ENCODE data around the gene STARD3. TPM values are rescaled to one million over a fixed set of nuclear protein-coding genes. Genes with fewer than 3 reads are reported as not detected.

Gene STARD3
- polyA plus RNA-seq, 1 experiment = 43.3 TPM

DNA sequence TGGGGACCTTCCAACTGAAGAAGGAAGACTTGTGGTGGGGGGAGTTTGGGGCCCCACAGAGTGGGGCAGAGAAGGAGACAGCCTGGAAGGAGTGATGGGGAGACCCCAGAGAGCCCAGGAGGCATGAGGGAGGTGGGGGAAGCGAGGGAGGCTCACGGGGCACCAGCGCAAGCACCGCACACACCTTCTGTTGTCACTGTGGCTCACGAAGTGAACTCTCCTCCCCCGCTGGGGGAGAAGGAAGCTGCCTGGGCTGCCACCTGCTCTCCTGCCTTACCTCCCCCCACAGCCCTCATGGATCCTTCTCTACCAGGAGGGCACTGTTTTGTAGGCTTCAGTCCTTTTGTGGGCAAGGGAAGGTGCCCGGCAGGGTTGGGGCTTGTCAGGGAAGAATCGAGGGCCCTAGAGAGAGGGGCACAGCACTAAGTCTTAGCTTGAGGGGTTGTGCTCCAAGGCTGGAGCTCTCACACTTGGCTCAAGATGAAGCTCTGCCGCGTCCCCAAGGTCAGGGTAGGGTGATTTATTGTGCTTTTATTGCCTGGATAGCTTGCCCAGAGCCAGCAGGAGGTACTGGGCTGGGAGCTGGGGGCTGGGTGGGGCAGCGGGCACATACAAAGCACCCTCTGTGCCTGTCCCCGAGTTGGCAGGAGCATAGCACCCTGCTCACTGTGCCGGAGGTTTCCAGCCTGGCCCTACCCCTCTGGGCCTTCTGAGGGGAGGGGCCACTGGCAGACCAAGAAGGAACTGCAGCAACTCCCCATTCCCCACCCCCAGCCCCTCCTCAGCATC, 4.6 kb upstream of the STARD3 start:
- Histone ChIP-seq H3K4me3 (ENCODE audit: low read depth, low read length) (no peak overlapping the region), H3K27ac (ENCODE audit: low read depth, low read length) (no peak overlapping the region), H3K9me3 (ENCODE audit: control insufficient read depth, insufficient read depth, low read length) (no peaks in the 10 kb centered on the region), H3K27me3 (ENCODE audit: control insufficient read depth, insufficient read depth, low read length) (peaks cover 47% of the 10 kb centered on the region)
- ChIA-PET CTCF (interaction anchor here (0.7 to 5.4 kb wide), 4 partner anchors 9 to 84 kb away, joined by 3 to 114 read pairs (median 4); no protein-coding TSS in a partner anchor), POLR2A (no interaction called here)
- DNase-seq (ENCODE audit: low read depth, low spot score) = no peak
- TF ChIP-seq, protein P1, sequence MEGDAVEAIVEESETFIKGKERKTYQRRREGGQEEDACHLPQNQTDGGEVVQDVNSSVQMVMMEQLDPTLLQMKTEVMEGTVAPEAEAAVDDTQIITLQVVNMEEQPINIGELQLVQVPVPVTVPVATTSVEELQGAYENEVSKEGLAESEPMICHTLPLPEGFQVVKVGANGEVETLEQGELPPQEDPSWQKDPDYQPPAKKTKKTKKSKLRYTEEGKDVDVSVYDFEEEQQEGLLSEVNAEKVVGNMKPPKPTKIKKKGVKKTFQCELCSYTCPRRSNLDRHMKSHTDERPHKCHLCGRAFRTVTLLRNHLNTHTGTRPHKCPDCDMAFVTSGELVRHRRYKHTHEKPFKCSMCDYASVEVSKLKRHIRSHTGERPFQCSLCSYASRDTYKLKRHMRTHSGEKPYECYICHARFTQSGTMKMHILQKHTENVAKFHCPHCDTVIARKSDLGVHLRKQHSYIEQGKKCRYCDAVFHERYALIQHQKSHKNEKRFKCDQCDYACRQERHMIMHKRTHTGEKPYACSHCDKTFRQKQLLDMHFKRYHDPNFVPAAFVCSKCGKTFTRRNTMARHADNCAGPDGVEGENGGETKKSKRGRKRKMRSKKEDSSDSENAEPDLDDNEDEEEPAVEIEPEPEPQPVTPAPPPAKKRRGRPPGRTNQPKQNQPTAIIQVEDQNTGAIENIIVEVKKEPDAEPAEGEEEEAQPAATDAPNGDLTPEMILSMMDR (IDR thresholded peaks at IDR 0.05; ENCODE audit: low read depth, low read length) = no peak

DNA sequence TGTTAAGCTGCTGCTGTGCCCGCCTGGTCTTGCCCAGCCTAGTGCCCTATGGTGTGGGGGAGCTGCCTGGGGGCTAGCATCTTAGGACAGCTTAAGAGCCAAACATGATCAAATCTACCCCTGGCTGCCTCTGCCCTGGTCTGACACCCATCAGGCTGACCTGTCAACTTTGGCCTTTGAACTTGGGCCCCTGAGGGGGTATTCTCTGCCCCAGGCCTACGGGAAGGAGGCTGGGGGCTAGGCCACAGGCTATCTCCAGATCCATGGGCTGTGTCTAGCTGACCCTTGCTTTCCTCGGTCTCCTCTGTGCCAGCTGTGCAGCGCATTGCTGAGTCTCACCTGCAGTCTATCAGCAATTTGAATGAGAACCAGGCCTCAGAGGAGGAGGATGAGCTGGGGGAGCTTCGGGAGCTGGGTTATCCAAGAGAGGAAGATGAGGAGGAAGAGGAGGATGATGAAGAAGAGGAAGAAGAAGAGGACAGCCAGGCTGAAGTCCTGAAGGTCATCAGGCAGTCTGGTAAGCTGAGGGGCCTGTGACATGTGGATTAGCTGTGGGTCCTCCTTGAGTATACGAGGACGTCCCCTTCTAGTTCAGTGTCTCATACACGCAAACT, 3.3 kb upstream of the STARD3 start:
- no peaks in the 10 kb centered on the region for H3K9me3 ChIP-seq (ENCODE audit: control insufficient read depth, insufficient read depth, low read length)
- DNase-seq (ENCODE audit: low read depth, low spot score) = no peak
- H3K27me3 ChIP-seq (ENCODE audit: control insufficient read depth, insufficient read depth, low read length) = peaks cover 34% of the 10 kb centered on the region
- POLR2A ChIA-PET = interaction anchor here (0.6 kb wide), 1 partner anchor 96 kb away, joined by 5 read pairs; no protein-coding TSS in a partner anchor
- CTCF ChIA-PET = interaction anchor here (0.7 to 5.4 kb wide), 10 partner anchors 11 to 131 kb away, joined by 3 to 114 read pairs (median 3); partner anchors contain the start of gene TCAP
- H3K27ac ChIP-seq (ENCODE audit: low read depth, low read length) = no peak overlapping the region
- no peak overlapping the region for H3K4me3 ChIP-seq (ENCODE audit: low read depth, low read length)
- TF ChIP-seq, protein P1 (IDR thresholded peaks at IDR 0.05; ENCODE audit: low read depth, low read length) = no peak

DNA sequence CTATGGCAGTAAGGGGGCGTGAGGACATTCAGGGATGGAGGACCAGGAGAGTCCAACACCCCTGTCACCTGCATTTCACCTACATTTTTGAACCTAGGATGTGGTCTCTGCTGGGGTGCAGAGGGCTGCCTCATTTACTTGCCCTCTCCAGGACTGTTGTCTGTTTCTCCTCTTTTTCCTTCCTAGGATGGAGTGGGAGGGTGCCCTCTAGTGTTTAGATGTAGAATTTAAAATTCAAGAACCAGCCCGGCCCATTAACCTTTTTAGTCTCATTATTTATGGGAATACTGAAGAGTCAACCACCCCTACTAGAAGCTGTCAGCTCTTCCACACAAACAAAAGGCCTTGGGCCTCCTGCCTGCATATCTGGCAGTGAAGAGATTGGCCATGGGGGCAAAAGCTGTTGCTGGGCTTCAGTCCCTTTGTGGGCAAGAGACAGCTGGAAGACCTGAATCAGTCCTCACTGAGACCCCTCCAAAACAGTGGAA, 2.5 kb upstream of the STARD3 start:
- POLR2A ChIA-PET = interaction anchor here (1.3 kb wide), 1 partner anchor 96 kb away, joined by 6 read pairs; the partner anchor contains the start of gene MIEN1
- TF ChIP-seq, protein P1 (IDR thresholded peaks at IDR 0.05; ENCODE audit: low read depth, low read length) = peak; percentile 77
- H3K27ac ChIP-seq (ENCODE audit: low read depth, low read length) = no peak overlapping the region
- no peak overlapping the region for H3K4me3 ChIP-seq (ENCODE audit: low read depth, low read length)
- DNase-seq (ENCODE audit: low read depth, low spot score) = no peak
- H3K27me3 ChIP-seq (ENCODE audit: control insufficient read depth, insufficient read depth, low read length) = peaks cover 28% of the 10 kb centered on the region
- H3K9me3 ChIP-seq (ENCODE audit: control insufficient read depth, insufficient read depth, low read length) = no peaks in the 10 kb centered on the region
- CTCF ChIA-PET = interaction anchor here (0.6 to 5.4 kb wide), 20 partner anchors 12 to 131 kb away, joined by 3 to 114 read pairs (median 4); partner anchors contain the start of gene TCAP

DNA sequence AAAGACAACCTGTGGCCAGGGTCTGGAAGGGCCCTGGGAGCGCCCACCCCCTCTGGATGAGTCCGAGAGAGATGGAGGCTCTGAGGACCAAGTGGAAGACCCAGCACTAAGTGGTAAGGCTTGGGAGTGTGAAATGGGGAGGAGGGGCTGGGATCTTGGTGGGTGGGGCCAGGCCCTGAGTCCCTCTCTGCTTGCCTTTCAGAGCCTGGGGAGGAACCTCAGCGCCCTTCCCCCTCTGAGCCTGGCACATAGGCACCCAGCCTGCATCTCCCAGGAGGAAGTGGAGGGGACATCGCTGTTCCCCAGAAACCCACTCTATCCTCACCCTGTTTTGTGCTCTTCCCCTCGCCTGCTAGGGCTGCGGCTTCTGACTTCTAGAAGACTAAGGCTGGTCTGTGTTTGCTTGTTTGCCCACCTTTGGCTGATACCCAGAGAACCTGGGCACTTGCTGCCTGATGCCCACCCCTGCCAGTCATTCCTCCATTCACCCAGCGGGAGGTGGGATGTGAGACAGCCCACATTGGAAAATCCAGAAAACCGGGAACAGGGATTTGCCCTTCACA, 1.2 kb upstream of the STARD3 start:
- TF ChIP-seq, protein P1 (IDR thresholded peaks at IDR 0.05; ENCODE audit: low read depth, low read length) = no peak
- CTCF ChIA-PET = interaction anchor here (1.3 to 5.8 kb wide), 8 partner anchors 12 to 44 kb away, joined by 3 to 114 read pairs (median 6); no protein-coding TSS in a partner anchor
- POLR2A ChIA-PET = interaction anchor here (1.3 kb wide), 1 partner anchor 95 kb away, joined by 6 read pairs; the partner anchor contains the start of gene MIEN1
- H3K27me3 ChIP-seq (ENCODE audit: control insufficient read depth, insufficient read depth, low read length) = peaks cover 18% of the 10 kb centered on the region
- no peaks in the 10 kb centered on the region for H3K9me3 ChIP-seq (ENCODE audit: control insufficient read depth, insufficient read depth, low read length)
- H3K4me3 ChIP-seq (ENCODE audit: low read depth, low read length) = no peak overlapping the region
- DNase-seq (ENCODE audit: low read depth, low spot score) = no peak
- H3K27ac ChIP-seq (ENCODE audit: low read depth, low read length) = no peak overlapping the region

Measured in AG04450 (cell line).